Measurements from ENCODE around the gene KSR2.

- TF ChIP-seq CTCF (IDR thresholded peaks at IDR 0.05) (no peak), EZH2phosphoT487 (IDR thresholded peaks at IDR 0.05) (no peak)
Measured at GRCh38 chr12:117865505-117865904, 103.3 kb downstream of the KSR2 start.
